ENCODE data around the gene EN2. TPM values are rescaled to one million over a fixed set of nuclear protein-coding genes. Genes with fewer than 3 reads are reported as not detected.

Gene EN2
- total and polyA plus RNA-seq, 3 donors from 2014 or later, result 0.81 to 1.6 (median 1.6) TPM

DNA sequence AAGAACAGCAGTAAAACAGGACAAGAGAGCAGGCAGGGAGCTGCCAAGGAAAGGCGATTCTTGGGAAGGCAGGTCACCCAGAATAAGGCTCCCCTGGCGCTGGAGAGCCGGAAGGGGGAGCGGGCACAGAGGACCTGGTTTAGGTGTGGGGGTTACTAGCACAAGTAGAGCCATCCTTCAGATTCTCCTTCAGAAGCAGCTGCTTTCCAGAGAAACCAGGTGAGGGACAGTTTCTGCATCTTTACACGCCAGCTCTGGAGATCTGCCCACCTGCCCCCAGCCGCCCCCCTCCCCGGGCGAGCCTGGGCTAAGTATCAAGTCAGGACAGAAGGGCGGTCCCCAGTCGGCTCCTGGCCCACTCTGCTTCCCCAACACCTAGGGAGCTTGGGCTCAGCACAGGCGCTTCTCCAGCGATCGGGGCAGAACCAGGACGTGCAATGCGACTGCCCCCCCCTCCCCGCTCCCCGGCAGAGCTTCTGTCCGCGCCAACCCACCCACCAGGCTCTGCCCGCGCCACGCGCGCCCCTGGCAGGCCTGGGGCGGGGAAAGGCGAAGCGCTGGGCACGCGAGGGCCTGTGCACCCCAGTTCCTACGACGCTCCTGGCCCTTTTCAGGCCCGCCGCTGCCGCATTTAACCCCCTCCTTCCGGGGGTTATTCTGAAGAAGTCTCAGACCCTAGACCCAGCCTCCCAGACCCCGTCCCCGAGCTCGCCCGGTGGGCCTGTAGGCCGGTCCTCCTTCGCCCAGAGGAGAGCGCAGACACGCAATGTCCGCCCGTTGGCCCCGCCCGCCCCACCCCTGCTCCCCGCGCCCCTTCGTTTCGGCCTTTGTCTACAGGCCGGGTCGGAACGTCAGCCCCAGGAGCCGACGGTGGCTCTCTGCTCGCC, 4.4 kb upstream of the EN2 start:
- intact Hi-C loops (cut with DNase I; ENCODE audit: low total_unique reads), result no loop called here
- WGBS, 2 donors, result 2 to 6% methylated on average over 9 to 49 of the region's 57 CpGs
- Histone ChIP-seq H3K36me3 (ENCODE audit: low read depth, missing control alignments) (no peaks in the 10 kb centered on the region), H3K27me3 (peaks cover 7% of the 10 kb centered on the region), H3K4me1 (peaks cover 22% of the 10 kb centered on the region), H3K27ac (no peak overlapping the region), H3K9me3 (no peaks in the 10 kb centered on the region), H3K4me3 (no peak overlapping the region)
- TF ChIP-seq POLR2A (IDR thresholded peaks at IDR 0.05), result no peak
- TF ChIP-seq, protein P1, sequence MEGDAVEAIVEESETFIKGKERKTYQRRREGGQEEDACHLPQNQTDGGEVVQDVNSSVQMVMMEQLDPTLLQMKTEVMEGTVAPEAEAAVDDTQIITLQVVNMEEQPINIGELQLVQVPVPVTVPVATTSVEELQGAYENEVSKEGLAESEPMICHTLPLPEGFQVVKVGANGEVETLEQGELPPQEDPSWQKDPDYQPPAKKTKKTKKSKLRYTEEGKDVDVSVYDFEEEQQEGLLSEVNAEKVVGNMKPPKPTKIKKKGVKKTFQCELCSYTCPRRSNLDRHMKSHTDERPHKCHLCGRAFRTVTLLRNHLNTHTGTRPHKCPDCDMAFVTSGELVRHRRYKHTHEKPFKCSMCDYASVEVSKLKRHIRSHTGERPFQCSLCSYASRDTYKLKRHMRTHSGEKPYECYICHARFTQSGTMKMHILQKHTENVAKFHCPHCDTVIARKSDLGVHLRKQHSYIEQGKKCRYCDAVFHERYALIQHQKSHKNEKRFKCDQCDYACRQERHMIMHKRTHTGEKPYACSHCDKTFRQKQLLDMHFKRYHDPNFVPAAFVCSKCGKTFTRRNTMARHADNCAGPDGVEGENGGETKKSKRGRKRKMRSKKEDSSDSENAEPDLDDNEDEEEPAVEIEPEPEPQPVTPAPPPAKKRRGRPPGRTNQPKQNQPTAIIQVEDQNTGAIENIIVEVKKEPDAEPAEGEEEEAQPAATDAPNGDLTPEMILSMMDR (IDR thresholded peaks at IDR 0.05), result no peak
- no peak for DNase-seq

DNA sequence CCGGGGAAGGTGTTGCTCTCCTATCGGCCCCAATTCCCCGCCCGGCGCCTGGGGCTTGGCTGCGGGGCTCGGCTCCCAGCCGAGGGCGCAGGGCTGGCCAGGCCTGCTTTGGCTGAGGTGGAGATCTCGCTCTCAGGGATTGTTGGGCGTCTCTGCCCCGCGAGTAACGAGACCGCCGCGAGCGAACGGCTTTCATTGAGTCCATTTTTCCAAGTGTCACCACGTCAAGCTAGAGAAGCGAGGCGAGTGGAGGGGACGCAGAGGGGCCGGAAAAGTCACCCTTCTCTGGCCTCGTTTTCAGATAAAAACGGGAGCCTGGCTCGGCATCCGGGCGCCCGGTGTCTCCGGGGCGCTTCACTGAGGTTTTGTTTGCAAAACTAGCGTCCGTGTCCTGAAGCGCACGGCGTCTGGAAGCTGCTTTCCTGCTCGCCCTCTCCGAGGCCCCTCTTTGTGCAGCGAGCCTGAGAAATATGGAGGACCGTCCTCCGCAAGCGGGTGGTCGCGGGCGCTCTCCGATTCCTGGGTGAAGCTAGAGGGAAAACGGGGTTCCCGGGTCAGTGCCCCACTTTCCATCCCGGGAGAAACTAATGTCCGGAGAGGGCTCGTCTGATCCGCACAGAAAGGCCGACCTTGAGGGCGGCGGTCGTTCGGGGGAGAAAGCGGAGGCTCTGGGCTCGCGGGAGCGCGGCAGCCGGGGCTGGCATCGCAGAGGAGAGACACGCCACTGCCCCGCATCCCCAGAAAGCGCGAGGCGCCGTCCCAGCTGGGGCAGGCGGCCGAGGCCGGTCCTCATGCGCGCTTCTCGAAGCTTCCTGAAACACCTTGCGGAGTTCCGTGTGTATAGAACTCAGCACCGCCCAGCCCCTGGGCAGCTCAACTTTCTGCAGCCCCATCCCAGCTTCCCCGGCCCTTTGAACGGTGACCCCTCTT, 3.5 kb upstream of the EN2 start:
- peaks cover 7% of the 10 kb centered on the region for H3K27me3 ChIP-seq
- no peaks in the 10 kb centered on the region for H3K9me3 ChIP-seq
- intact Hi-C loops (cut with DNase I; ENCODE audit: low total_unique reads), result no loop called here
- no peaks in the 10 kb centered on the region for H3K36me3 ChIP-seq (ENCODE audit: low read depth, missing control alignments)
- TF ChIP-seq, protein P1 (IDR thresholded peaks at IDR 0.05), result no peak
- H3K4me3 ChIP-seq, result no peak overlapping the region
- H3K27ac ChIP-seq, result no peak overlapping the region
- WGBS, 2 donors, result 3 to 15% methylated on average over 18 to 75 of the region's 82 CpGs
- peaks cover 22% of the 10 kb centered on the region for H3K4me1 ChIP-seq
- no peak for DNase-seq

DNA sequence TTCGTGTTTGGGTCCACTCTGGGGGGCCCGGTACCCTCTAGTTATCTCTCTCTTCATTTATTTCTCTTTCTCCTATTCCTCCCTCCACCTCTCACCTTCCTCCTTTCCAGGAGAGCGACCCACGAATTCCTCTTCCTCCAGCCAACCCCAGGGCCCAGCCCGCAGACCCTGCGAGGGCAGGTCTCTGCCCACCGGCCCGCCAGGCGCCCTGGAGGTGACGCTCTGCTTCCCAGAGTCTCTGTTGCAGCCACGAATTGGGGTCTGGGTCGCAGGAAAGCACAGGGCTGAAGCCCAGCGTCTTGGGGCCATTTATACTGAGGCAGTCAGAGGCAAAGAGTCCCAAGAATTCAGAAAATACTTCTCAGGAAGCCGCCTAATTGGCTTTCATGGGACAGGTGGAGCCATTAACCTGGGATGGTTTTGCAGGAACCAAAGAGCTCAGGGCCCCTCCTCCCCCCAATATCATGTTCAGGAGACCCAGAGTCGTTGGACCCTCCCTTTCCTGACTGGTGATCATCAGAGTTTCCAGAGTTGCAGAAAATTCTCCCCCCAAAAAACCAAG, 2.7 kb upstream of the EN2 start:
- Histone ChIP-seq H3K4me1 (peaks cover 22% of the 10 kb centered on the region), H3K9me3 (no peaks in the 10 kb centered on the region), H3K36me3 (ENCODE audit: low read depth, missing control alignments) (no peaks in the 10 kb centered on the region), H3K27ac (no peak overlapping the region), H3K4me3 (no peak overlapping the region), H3K27me3 (peaks cover 11% of the 10 kb centered on the region)
- intact Hi-C loops (cut with DNase I; ENCODE audit: low total_unique reads), result no loop called here
- 6% methylated on average over 13 to 15 of the region's 15 CpGs for WGBS, 2 donors
- no peak for DNase-seq
- TF ChIP-seq, protein P1 (IDR thresholded peaks at IDR 0.05), result no peak
- TF ChIP-seq POLR2A (IDR thresholded peaks at IDR 0.05), result no peak

DNA sequence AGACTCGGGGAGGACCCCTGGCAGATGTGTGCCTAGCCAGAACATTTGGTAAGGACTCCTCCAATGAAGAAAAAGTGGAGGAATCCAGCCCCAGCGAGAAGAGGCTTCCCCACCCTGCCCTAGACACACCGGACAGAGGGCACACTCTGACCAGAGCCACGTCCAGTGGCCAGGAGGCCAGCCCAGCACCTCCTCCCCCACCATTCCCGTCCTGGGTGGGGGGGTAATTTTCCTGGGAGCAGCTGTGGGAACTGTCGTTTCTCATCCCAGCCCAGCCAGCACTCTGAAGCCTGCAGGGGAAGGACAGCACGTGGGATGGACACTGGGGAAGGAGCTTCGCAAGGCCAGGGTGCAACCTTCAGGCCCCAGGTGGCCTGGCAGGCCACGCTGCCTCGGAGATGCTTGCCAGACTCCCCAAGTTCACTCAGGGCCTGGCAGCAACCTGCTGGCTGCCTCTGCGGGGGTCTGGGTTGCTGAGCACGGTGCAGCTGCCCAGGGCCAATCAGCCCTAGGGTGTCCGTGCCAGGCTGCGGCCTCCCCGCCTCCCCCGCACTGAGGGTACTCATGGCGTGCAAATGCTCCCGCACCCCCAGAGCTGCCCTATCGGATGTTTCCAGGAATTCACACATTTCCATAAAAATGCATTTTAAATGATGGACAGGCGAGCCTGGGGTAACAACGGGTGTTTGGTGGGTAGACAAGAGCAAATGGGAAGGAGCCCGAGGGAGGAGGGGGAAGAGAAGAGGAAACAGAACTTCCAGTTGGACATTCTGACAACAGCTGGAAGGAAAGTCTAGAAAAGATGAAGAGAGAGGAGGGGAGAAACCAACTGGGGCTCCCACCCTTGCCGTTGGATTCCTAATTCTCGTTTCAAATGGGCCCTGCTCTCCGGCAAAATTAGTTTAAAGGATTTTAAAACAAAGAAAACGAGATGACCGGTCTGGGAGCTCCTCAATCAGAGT, 1.9 kb upstream of the EN2 start:
- Histone ChIP-seq H3K4me1 (peaks cover 22% of the 10 kb centered on the region), H3K27me3 (peaks cover 11% of the 10 kb centered on the region), H3K4me3 (no peak overlapping the region), H3K27ac (no peak overlapping the region), H3K9me3 (no peaks in the 10 kb centered on the region), H3K36me3 (ENCODE audit: low read depth, missing control alignments) (no peaks in the 10 kb centered on the region)
- WGBS, 2 donors, result 8% methylated on average over 15 to 27 of the region's 27 CpGs
- TF ChIP-seq, protein P1 (IDR thresholded peaks at IDR 0.05), result no peak
- no peak for TF ChIP-seq POLR2A (IDR thresholded peaks at IDR 0.05)
- no peak for DNase-seq
- intact Hi-C loops (cut with DNase I; ENCODE audit: low total_unique reads), result no loop called here
